Suppressor macrophage (primary cell): ENCODE results near the gene NKX1-1.

Source experiments
- DNase-seq, 4 experiments: peaks; one replicate each; pipeline ENCODE4 v3.0.0-alpha.2; 2020 to 2022

The NKX1-1 gene

GRCh38 chr4:1416051-1416947 lies 10.1 kb upstream of the NKX1-1 start:
- DNase-seq = no peak

GRCh38 chr4:1415681-1415981 lies 9.4 kb upstream of the NKX1-1 start:
- no peak for DNase-seq

- no peak for DNase-seq
Measured at GRCh38 chr4:1414831-1415680, 8.8 kb upstream of the NKX1-1 start.

DNA sequence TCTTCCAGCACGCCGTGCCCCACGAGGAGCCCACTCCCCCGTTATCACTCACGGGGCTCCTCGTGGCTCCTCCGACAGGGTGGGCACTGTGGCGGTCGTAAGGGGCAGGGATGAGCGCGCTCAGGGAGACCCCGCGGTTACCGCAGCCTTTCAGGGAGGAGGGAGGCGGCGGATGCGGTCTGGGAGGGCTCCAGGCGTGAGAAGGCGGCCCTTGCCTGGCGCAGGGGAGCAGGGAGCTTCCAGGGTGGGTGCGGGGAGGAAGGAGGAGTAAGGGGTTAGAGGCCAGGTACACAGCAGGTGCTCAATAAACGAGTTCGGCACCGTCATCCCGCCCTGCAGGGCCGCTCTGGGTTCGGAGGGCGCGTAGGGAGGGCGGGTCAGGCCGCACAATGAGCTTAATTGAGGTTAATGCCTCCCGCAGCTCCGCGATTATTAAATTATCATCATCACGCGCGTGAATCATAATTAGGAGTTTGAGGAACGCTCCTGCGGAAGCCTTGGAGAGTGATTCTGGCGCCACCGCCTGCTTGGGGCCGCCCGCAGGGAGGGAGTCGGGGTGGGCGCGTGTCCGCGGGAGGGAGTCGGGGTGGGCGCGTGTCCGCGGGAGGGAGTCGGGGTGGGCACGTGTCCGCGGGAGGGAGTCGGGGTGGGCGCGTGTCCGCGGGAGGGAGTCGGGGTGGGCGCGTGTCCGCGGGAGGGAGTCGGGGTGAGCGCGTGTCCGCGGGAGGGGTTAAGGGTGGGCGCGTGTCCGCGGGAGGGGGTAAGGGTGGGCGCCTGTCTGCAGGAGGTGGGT lies 7.6 kb upstream of the NKX1-1 start:
- no peak for DNase-seq

GRCh38 chr4:1413204-1413663 lies 7.0 kb upstream of the NKX1-1 start:
- no peak for DNase-seq

DNA sequence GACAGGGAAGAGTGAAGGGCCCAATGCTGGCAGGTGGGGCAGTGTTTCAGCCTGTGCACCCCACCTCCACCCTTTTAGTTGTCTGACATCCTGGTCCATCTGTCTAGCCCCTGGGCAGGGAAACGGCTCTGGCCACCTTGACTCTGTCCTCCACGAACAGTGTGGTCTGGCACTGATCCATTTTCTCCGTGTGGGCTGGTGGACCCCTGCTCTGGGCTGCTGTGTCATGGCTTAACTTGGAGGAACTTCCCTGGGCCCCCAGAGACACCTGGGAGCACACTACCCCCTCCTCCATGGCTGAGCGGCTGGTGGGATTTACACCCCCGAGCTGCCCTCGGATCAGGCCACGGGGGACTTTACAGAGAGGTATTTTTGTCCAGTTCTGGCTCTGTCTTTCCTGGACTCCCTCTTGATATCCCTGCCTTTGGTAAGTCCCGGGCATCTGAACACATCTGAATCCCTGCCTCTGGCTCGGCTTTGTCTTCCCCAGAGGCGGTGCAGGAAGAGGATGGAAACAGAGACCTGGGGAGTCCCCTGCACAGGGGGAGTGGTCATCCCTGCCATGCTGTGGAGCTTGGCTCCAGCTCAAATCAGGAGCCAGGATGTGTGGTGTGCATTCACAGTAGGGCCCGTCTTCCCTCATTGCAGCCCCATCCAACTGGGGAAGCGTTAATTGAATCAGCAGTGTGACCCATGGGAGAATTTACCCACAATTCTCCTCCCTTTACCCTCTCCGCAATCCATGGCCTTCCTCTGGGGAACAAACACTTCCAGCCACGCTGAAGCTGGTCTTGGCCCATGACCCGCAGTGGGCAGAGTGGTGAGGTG lies 6.3 kb upstream of the NKX1-1 start:
- DNase-seq = no peak

DNA sequence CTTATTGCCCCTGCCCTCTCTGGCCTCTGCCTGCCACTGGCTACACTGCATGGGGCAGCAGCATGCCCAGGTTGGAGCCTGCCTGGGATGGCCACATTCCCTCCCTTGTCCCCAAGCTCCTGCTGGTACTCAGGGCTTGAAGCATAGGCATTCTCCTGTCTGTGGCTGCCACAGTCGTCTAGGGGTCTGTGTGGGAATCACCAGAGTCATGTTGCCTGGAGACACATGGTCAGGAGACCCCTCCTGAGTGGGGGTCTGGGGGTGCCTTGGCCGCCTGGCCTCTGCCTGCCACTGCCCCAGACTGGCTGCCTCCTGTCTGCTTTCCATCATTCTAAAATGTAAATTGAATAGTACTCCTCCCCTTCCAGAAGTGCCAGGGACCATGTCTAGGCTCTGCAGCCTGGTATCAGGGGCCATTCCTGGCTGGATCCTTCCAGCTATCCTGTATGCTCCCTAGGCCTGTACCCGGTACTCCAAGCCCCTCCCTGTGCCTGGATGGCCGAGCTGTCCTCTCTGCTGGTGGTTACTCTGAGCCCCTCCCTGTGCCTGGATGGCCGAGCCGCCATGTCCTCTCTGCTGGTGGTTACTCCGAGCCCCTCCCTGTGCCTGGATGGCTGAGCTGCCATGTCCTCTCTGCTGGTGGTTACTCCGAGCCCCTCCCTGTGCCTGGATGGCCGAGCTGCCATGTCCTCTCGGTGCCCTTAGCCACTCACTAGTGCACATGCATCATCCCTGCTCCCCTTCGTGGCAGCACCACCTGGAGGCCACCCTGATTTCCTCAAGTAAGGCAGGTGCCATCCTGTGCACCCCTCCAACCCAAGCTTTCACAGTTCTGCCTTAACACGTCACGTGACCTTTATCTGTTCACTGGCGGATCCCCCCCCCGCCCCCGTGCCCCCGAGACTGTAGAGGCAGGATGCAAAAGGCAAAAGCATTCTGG lies 5.5 kb upstream of the NKX1-1 start:
- no peak for DNase-seq

DNA sequence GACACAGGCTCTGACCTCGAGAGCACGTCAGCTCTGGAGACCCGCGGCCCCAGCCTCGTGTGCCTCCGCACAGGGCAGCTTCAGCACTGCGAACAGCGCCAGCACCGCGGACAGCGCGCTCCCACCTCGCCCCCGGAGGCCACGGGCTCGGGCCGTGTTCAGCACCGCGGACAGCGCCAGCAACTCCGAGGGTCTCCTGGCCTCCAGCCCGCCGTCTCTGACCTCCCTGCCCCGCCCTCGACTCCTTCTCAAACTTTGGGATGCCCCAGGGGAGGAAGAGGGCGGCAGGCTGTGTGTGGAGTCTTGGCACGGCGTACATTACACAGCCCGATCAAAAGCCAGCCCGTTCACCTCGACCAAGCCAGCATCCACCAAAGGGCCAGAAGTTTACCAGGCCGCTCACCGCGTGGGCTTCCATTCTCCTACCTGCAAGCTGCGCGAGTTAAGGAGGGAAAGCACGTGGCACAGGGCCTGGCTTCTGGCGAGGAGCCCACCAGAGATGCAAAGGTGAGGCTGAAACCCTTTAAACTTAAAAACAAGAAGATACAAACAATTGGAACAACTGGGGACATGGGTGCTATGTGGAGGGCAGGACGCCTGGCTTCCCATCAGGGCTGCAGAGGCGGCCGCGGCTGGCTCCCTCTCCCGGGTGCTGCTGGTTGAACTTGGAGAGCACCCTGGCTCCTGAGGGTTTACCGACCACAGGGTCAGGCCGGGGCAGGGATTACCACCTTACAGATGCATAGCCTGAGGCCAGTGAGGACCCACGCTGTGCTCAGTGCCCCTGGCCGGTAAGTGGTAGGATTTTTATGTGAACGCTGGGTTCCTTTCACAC lies 4.5 kb upstream of the NKX1-1 start:
- peak; percentile 29 to 76 (median 47) for DNase-seq

- DNase-seq = no peak
Measured at GRCh38 chr4:1409491-1410425, 3.5 kb upstream of the NKX1-1 start.

- DNase-seq = no peak
Measured at GRCh38 chr4:1409079-1409478, 2.8 kb upstream of the NKX1-1 start.

- no peak for DNase-seq
Measured at GRCh38 chr4:1408418-1408817, 2.2 kb upstream of the NKX1-1 start.

DNA sequence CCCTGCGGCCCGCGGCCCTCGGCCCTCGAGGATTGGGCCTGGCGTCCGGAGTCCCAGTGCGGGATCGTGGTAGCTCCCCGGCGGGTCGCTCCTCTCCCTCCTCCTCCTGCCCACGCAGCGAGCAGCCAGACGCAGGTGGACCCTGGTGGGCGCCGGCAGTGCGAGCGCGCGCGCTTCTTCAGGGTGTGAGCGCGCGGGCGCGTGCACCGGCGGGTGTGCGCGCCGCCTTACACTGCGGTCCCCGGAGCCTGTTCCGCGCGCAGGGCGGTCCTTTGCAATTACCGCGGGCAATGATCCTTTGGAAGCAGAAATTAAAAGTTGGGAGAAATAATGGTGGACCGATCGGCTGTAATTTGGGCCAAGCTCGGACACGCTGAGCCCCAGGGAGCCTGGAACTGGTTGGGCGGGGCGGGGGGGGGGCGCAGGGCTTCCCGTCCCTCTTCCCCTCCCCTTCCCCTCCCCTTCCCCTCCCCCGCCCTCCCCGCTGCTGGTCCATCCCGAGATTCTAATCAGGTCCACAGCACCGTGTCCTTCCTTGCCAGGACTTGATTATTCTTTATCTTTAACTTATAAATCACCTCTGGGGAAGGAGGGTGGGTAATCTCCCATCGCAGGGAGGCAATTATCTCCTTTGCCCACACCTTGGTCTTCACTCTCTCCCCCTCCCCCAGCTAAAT lies 1.6 kb upstream of the NKX1-1 start:
- DNase-seq = no peak

DNA sequence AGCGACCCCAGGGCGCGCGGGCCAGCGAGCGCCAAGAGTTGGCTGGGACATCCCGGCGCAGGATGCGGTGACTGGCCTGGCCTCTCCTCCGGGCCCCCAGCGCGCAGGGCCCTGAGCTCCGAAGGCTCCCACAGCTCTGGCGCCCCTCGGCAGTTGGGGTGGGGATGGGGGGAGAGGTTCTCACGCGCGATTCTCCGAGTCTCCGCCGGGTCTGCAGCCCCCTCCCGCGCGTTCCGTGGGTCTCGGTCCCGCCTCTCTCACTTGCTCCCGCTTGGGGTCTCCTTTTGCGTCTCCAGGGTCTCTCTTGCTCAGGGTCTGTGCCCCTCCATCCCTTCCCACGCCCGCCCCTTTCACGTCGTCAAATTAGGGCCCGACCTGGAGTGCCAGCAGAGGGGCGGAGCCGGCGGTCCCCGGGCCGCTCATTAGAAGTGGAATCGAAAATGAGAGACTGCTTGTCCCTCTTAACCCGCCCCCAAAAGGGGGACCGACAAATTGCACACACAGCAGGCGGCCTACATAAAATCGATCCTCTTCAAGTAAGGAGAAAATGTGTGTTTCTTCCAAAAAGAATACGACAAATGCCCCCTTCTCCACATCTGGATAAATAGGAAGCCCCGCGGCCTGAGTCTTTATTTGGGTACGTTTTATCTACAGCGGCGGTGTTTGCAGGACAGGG lies 877 bp upstream of the NKX1-1 start:
- no peak for DNase-seq

DNA sequence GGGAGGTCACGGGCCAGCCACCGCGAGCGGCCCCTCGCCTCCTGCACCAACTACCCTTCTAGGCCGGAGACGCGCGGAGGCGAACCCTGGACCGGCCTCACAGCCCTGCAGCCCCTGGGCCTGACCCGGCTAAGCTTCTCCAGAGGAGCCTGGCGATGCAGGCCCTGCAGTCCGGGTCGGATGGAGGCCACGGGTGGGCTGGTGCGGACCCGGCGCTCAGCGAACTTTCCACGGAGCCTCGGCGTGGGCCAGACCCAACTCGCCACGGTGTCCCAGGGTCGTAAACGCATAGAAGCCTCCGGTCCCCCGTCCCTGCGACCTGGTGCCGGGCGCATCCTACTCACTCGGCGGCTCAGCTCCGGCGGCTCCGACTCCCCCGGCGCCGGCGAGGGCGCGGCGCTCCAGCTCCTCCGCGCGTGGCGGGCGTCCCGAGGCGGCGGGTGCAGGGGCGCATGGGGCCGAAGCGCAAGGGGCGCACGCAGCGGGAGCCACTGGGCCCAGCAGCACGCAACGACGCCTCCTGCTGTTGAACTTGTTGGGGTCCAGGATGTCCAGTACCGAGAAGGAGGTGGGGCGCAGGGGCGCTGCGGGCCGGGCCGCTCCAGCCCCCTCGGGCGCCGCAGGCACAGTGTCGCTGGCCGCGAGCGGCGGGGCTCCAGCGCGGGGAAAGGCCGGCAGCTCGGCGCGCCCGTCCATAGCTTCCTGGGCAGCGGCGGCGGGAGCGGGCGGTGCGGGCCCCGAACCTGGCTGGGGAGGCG lies 427 bp downstream of the NKX1-1 start:
- no peak for DNase-seq

GRCh38 chr4:1405254-1405635 lies 997 bp downstream of the NKX1-1 start:
- DNase-seq = no peak

DNA sequence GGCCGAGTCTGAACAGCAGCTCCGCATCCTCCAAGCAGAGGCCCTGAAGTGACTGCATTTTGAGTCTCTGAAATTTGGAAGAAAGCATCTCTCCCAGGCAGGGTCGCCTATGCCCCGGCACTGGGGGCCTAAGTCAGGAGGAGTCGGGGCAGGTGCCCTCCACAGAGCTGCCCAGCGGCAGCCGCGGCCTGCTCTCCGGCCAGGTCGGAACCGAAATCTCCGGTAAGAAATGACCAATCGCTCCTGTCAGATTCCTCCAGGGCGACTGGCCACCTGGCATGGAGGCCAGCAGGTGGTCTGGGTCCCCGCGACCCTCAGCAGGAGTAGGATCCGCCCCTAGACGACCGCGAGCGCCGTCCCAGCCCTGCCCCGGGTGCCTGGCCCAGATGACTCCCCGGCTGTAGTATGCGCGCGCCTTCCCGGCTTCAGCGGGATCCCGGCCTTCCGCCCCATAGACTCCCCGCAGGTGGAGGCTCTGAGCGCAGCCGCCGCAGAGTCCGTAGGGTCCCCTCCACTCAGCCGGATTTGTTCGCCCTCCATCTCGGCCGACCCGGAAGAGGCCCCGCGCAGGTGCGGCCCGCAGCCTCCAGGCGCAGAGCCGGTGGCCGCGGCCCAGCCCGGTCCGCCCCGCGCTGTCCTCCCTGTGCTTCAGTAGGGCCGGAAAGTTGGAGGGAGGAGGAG lies 1.5 kb downstream of the NKX1-1 start:
- no peak for DNase-seq
